Endothelial cell of umbilical vein (primary cell): ENCODE data around the gene TNFRSF1A. TPM values are rescaled to one million over a fixed set of nuclear protein-coding genes. Genes with fewer than 3 reads are reported as not detected.

Experiments used
- BruUV-seq: library from RNA; stranded (reverse); fragments of 400-500 nt; replicated peaks from 2 replicates; lab custom pipeline; 2021; lab: Mats Ljungman, UMichigan
- CTCF ChIA-PET: fragments of 300-600, 350-600 bp; sonication (Branson Sonifier 250); formaldehyde crosslinking; loops from one replicate; lab custom pipeline; 2021; ENCODE audit warnings: antibody characterized with exemption, inconsistent platforms; lab: Charles Lee
- POLR2A ChIA-PET: fragments of 300-600, 350-600 bp; sonication (Branson Sonifier 250); formaldehyde crosslinking; loops from one replicate; lab custom pipeline; 2021; ENCODE audit warnings: antibody characterized with exemption, inconsistent platforms; lab: Charles Lee
- DNase-seq: peaks from one replicate; pipeline ENCODE4 v3.0.0-alpha.2; 2011; ENCODE audit warnings: low read depth, low spot score
- FAIRE-seq: peaks from 2 replicates; lab custom pipeline; 2011; peaks lifted over from hg19 to GRCh38; lab: Jason Lieb, UNC
- H2AFZ ChIP-seq: 2 replicates; pipeline ENCODE4 v1.6.0; 2012; ENCODE audit warnings: low read depth, low read length, control low read depth, inconsistent platforms
- H3K27ac ChIP-seq: 2 replicates; pipeline ENCODE4 v1.5.1; 2011; ENCODE audit warnings: low read depth, mild to moderate bottlenecking, control low read depth, low read length, moderate library complexity; ENCODE audit not compliant: insufficient read depth
- H3K27me3 ChIP-seq, 2 experiments: 2 replicates each; pipeline versions ENCODE4 v1.6.0 to v1.6.1; 2011; ENCODE audit warnings: low read length in 2 of 2, mixed read lengths in 1 of 2; ENCODE audit not compliant: control insufficient read depth in 2 of 2, insufficient read depth in 2 of 2
- H3K36me3 ChIP-seq, 2 experiments: 2 replicates in 1 of 2; 3 replicates in 1 of 2; pipeline ENCODE4 v1.5.1; 2011; ENCODE audit warnings: low read length in 2 of 2, mild to moderate bottlenecking in 1 of 2, moderate library complexity in 1 of 2; ENCODE audit not compliant: control insufficient read depth in 2 of 2, insufficient read depth in 2 of 2; ENCODE audit errors: extremely low read depth in 1 of 2
- H3K4me1 ChIP-seq: 3 replicates; pipeline ENCODE4 v1.5.1; 2011; ENCODE audit warnings: mild to moderate bottlenecking, low read length; ENCODE audit not compliant: control insufficient read depth, insufficient read depth; ENCODE audit errors: extremely low read depth
- H3K4me2 ChIP-seq: 2 replicates; pipeline ENCODE4 v1.6.1; 2011; ENCODE audit warnings: low read length, control low read depth, mixed read lengths; ENCODE audit not compliant: insufficient read depth
- H3K4me3 ChIP-seq, 3 experiments: fragments of 200-600 bp in 1 of 3; sonication (generic), shearing (Covaris generic) in 1 of 3; replicated peaks in 1 of 3; 2 replicates each; pipeline ENCODE4 v1.5.1; 2011 to 2016; ENCODE audit warnings: control low read depth in 3 of 3, low read length in 3 of 3, mild to moderate bottlenecking in 2 of 3, inconsistent platforms in 1 of 3, low read depth in 1 of 3, moderate library complexity in 1 of 3; ENCODE audit not compliant: insufficient read depth in 1 of 3
- H3K79me2 ChIP-seq: 2 replicates; pipeline ENCODE4 v1.6.0; 2012; ENCODE audit warnings: low read length, inconsistent platforms; ENCODE audit not compliant: control insufficient read depth, insufficient read depth
- H3K9ac ChIP-seq: replicated peaks from 2 replicates; pipeline ENCODE3; 2011; ENCODE audit warnings: low read length, control low read depth; ENCODE audit not compliant: insufficient read depth; ENCODE audit errors: extremely low read depth
- H3K9me1 ChIP-seq: replicated peaks from 3 replicates; pipeline ENCODE4 v1.6.0; 2011; ENCODE audit warnings: mild to moderate bottlenecking, low read length; ENCODE audit not compliant: control insufficient read depth, insufficient read depth; ENCODE audit errors: extremely low read depth
- H3K9me3 ChIP-seq: replicated peaks from 2 replicates; pipeline ENCODE4 v1.5.1; 2012; ENCODE audit warnings: low read length, inconsistent platforms; ENCODE audit not compliant: control insufficient read depth, insufficient read depth
- H4K20me1 ChIP-seq: replicated peaks from 2 replicates; pipeline ENCODE3; 2011; ENCODE audit warnings: mild to moderate bottlenecking, low read length; ENCODE audit not compliant: control insufficient read depth, insufficient read depth; ENCODE audit errors: extremely low read depth
- JUN ChIP-seq: IDR thresholded peaks from 2 replicates; pipeline ENCODE4 v1.6.1; 2011; ENCODE audit warnings: borderline replicate concordance, low read depth; ENCODE audit not compliant: insufficient read length, insufficient read depth
- POLR2A ChIP-seq: IDR thresholded peaks from 2 replicates; pipeline ENCODE4 v1.6.1; 2012; ENCODE audit warnings: low read depth, mild to moderate bottlenecking, control low read depth, low read length
- POLR2AphosphoS5 ChIP-seq: IDR thresholded peaks from 2 replicates; pipeline ENCODE4 v1.6.1; 2012; ENCODE audit warnings: low read depth, mild to moderate bottlenecking, control low read depth, low read length, moderate library complexity; ENCODE audit not compliant: insufficient read depth
- dilution Hi-C: fragments of 300-500 bp; cut with MboI; formaldehyde crosslinking; loops from one replicate; pipeline ENCODE4 v1.15.0; 2019; ENCODE audit warnings: low sequenced_read_pairs; ENCODE audit not compliant: extremely low pct_ligation_motif_present
- intact Hi-C: fragments of 100-400 bp; cut with micrococcal nuclease; formaldehyde crosslinking; loops from one replicate; pipeline ENCODE4 v1.10.0; 2022
- polyA plus RNA-seq, 4 experiments: library from polyadenylated mRNA; depleted of rRNA in 3 of 4; stranded (reverse) in 3 of 4; unstranded in 1 of 4; fragments of >200 nt; gene quantifications; 2 replicates each; pipeline versions ENCODE4 v1.2.1 to v1.2.3, GENCODE V29; 2011 to 2012; ENCODE audit warnings: missing spikeins in 1 of 4
- total RNA-seq: library from RNA; stranded (reverse); gene quantifications from 2 replicates; pipeline ENCODE4 v1.2.3, GENCODE V29; 2021

Gene TNFRSF1A
- total and polyA plus RNA-seq, 2 donors (not counting 3 experiments of a cell fraction or from before 2014, with no cell fraction given): 86.5 to 98.2 TPM

DNA sequence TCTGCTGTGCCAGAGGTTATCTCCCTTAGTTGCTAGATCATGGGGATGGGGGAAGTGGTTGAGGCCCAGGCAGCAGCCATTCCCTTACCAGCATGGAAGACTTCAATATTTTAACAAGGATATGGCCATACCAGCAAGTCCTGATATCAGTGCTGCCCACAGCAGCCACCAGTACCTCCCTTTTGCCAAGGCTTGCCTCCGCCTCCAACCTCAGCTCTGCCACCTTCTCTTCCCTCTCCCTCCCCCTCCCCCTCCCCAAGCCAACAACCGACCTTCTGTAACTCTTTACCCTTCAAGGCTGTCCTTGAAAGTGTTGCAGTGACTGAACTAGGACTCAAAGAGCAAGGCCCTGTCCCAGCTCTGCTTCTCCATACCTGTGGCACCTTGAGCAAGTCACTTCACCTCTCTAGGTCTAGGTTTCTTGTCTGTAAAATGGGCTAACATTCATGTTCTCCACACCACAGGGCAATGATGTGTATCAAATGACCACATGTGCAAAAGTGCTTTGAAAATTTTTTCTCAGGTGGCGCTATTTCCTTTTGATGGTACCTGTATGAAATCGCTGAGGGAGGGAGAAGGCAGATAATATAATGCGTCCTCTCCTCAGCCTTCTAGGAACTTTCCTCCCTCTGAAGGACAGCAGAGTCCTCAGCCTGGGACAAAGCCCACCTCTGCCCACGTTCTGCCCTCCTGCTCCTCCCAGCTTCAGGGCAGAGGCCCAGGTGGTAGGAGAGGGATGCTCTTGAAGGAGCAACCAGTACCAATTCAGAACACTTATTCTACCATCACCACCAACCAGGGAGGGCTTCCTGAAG, 16.7 kb downstream of the TNFRSF1A start:
- dilution Hi-C loops: no loop called here
- H3K27ac ChIP-seq: peak overlapping the region; percentile 55
- intact Hi-C loops: no loop called here

DNA sequence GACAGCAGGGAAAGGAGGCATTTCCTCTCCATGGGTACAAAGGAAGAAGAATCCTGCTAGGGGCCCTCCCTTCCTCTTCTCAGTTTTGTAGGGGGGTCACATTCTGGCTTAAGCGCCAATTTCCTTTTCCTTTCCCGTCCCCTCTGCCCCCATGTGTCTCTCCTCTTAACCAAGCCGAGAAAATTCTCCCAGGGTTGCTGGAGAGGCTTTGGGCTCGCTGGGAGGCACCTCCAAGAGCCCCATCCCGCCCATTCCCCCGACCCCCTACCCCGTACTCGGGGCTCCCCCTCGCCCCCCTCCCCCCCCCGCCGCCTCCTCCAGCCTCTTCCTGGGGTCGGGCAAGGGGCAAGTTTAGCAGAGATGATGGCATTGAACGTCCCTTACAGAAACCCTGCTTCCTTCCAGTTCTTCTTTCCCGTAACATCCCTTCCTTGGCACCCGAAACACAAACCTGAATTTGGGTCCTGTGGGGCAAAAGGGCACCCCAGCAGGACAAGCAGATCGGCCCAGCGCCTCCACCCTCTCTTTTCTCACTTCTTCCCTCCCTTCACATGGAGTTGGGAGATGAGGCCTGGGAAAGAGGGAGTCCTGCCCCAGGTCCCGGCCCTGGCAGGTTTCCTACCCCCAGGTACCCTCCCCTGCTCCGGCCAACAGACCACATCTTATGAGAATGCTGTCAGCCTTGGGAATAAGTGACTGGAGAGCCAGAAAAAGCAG, 17.7 kb downstream of the TNFRSF1A start:
- Histone ChIP-seq H3K4me2 (peak overlapping the region; percentile 48), H3K27me3 (no peaks in the 10 kb centered on the region), H3K36me3 (peaks cover 6 to 12% of the 10 kb centered on the region in 2 experiments), H3K4me3 (no peak overlapping the region), H3K9me1 (no peaks in the 10 kb centered on the region), H3K4me1 (peaks cover 36% of the 10 kb centered on the region), H2AFZ (peak overlapping the region; percentile 4), H3K79me2 (peaks cover 2% of the 10 kb centered on the region), H3K9me3 (no peaks in the 10 kb centered on the region), H4K20me1 (no peaks in the 10 kb centered on the region), H3K9ac (peak overlapping the region; percentile 62), H3K27ac (peak overlapping the region; percentile 80)
- FAIRE-seq: no peak
- BruUV-seq: no TSS peak
- dilution Hi-C loops: no loop called here
- POLR2A ChIA-PET: interaction anchor here (1.5 kb wide), 1 partner anchor 15 kb away, joined by 6 read pairs; no protein-coding TSS in a partner anchor
- TF ChIP-seq POLR2AphosphoS5 (peak; percentile 26), JUN (no peak)
- intact Hi-C loops: loop anchor here (1.0 to 2.0 kb wide), 11 partner anchors 8 to 211 kb away; partner anchors contain the start of genes GAPDH, LTBR, TAPBPL and VAMP1
- CTCF ChIA-PET: interaction anchor here (1.2 to 2.6 kb wide), 9 partner anchors 11 to 147 kb away, joined by 5 to 40 read pairs (median 11); partner anchors contain the start of genes LTBR, TNFRSF1A and VAMP1
- DNase-seq: no peak

More for the DNA sequence above, 16.7 kb downstream of the TNFRSF1A start:
- Histone ChIP-seq H4K20me1 (no peaks in the 10 kb centered on the region), H2AFZ (no peak overlapping the region), H3K79me2 (peaks cover 4% of the 10 kb centered on the region), H3K4me2 (no peak overlapping the region), H3K4me1 (peaks cover 36% of the 10 kb centered on the region), H3K36me3 (peaks cover 11 to 22% of the 10 kb centered on the region in 2 experiments), H3K4me3 (no peak overlapping the region), H3K9ac (no peak overlapping the region), H3K27me3 (no peaks in the 10 kb centered on the region), H3K9me3 (no peaks in the 10 kb centered on the region), H3K9me1 (no peaks in the 10 kb centered on the region)
- DNase-seq (peak; percentile 19), FAIRE-seq (peak; percentile 76)
- TF ChIP-seq JUN (no peak), POLR2A (peak; percentile 57)
- ChIA-PET CTCF (interaction anchor here (1.3 to 4.9 kb wide), 4 partner anchors 11 to 140 kb away, joined by 3 to 47 read pairs (median 24); no protein-coding TSS in a partner anchor), POLR2A (interaction anchor here (1.8 kb wide), 1 partner anchor 11 kb away, joined by 5 read pairs; no protein-coding TSS in a partner anchor)
- no TSS peak for BruUV-seq
